ENCODE results near the gene GCH1.

GRCh38 chr14:54803926-54804537, 98.6 kb downstream of the GCH1 start:
- TF ChIP-seq CTCF (IDR thresholded peaks at IDR 0.05) (no peak), POLR2A (IDR thresholded peaks at IDR 0.05) (no peak), EP300 (IDR thresholded peaks at IDR 0.05) (no peak)

All from tibial nerve (tissue), 4 donors.